AG09319 (cell line): ENCODE results near the gene RFFL.

Experiments used
- DNase-seq: peaks from one replicate; pipeline ENCODE4 v3.0.0-alpha.2; 2010; ENCODE audit warnings: low read depth; ENCODE audit errors: extremely low read depth
- CTCF ChIP-seq: IDR thresholded peaks from 2 replicates; pipeline ENCODE4 v1.5.1; 2011; ENCODE audit warnings: low read depth, mild to moderate bottlenecking, inconsistent platforms, low read length, moderate library complexity

Gene RFFL

GRCh38 chr17:35069311-35069710, 5.8 kb upstream of the RFFL start:
- DNase-seq: no peak
- TF ChIP-seq CTCF: no peak

GRCh38 chr17:35068249-35068648, 4.7 kb upstream of the RFFL start:
- DNase-seq: no peak
- no peak for TF ChIP-seq CTCF

- no peak for DNase-seq
- TF ChIP-seq CTCF: no peak
Observed at GRCh38 chr17:35065880-35066279, 2.4 kb upstream of the RFFL start.

GRCh38 chr17:35064516-35065215, 1.2 kb upstream of the RFFL start:
- TF ChIP-seq CTCF: no peak
- DNase-seq: no peak

- no peak for TF ChIP-seq CTCF
- no peak for DNase-seq
Observed at GRCh38 chr17:35062308-35062707, 1.2 kb downstream of the RFFL start.

DNA sequence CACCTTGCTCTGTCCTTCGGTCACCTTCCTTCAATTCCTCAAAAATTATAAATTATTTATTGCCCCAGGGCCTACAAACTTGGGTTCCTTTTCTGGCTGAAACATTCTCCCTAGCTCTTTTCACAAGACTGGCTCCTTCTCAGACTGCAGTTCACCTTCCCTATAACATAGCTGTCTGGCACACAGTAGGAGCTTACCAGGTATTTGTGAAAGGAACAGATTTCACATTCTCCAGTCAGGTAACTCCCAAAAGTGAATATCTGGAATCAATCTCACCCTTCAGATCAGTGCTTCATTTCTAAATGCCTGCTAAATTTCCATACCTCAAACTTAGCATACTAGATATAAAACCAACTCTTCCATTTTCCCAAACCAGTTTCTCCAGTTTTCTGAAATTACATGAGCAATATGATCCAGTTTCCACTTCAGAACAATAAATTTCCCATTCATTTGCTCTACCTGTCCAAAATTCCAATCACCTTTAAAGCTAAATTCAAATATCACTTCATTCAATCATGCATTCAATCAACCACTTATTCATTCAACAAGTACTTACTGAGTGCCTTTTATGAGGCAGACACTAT, 6.1 kb downstream of the RFFL start:
- no peak for DNase-seq
- TF ChIP-seq CTCF: no peak

DNA sequence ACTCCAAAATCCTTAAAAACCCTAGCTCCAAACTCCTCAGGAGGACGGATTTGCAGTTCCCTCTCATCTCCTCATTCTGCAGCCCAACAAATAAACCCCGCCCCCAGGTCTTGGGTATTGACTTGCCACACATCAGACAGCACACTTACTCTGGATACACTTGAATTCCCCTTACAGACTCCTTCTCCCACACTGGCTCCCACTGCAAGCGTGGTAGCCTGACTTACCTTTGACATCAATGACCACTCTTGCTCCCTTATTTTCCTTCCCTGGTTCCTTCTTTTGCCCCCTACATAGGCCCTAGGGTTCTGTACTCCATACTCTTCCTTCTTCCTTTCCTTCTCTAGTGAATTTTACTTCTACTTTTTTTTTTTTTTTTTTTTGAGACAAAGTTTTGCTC, 7.5 kb downstream of the RFFL start:
- DNase-seq: no peak
- TF ChIP-seq CTCF: no peak
